Cortex of kidney (tissue), 1 donor: Measurements from ENCODE around the gene IGF2R.

Experiments used
- DNase-seq: peaks from one replicate; lab custom pipeline; 2025; lab: John Stamatoyannopoulos, UW

Gene IGF2R

GRCh38 chr6:160028487-160029275 is 59.8 kb downstream of the IGF2R start:
- no peak for DNase-seq

- DNase-seq = no peak
These were observed 60.6 kb downstream of the IGF2R start for GRCh38 chr6:160029525-160029924.

- DNase-seq = no peak
These were observed 61.2 kb downstream of the IGF2R start for GRCh38 chr6:160030103-160030502.

GRCh38 chr6:160031442-160031841 is 62.6 kb downstream of the IGF2R start:
- DNase-seq = no peak

GRCh38 chr6:160031871-160032270 is 63.0 kb downstream of the IGF2R start:
- DNase-seq = no peak

GRCh38 chr6:160032538-160032937 is 63.7 kb downstream of the IGF2R start:
- no peak for DNase-seq

GRCh38 chr6:160034036-160034930 is 65.4 kb downstream of the IGF2R start:
- no peak for DNase-seq

GRCh38 chr6:160035241-160035640 is 66.4 kb downstream of the IGF2R start:
- no peak for DNase-seq

- no peak for DNase-seq
These were observed 66.9 kb downstream of the IGF2R start for GRCh38 chr6:160035693-160036330.

- no peak for DNase-seq
These were observed 67.4 kb downstream of the IGF2R start for GRCh38 chr6:160036331-160036695.

GRCh38 chr6:160036790-160037206 is 67.9 kb downstream of the IGF2R start:
- no peak for DNase-seq

GRCh38 chr6:160038479-160038878 is 69.6 kb downstream of the IGF2R start:
- DNase-seq = no peak

- no peak for DNase-seq
These were observed 70.6 kb downstream of the IGF2R start for GRCh38 chr6:160039441-160039840.

GRCh38 chr6:160040055-160040454 is 71.2 kb downstream of the IGF2R start:
- DNase-seq = no peak

GRCh38 chr6:160040527-160041264 is 71.8 kb downstream of the IGF2R start:
- DNase-seq = no peak

- no peak for DNase-seq
These were observed 72.7 kb downstream of the IGF2R start for GRCh38 chr6:160041608-160042007.

GRCh38 chr6:160042014-160042773 is 73.3 kb downstream of the IGF2R start:
- no peak for DNase-seq

GRCh38 chr6:160042788-160043301 is 74.0 kb downstream of the IGF2R start:
- DNase-seq = no peak

GRCh38 chr6:160043784-160044183 is 74.9 kb downstream of the IGF2R start:
- DNase-seq = no peak

GRCh38 chr6:160044687-160045086 is 75.8 kb downstream of the IGF2R start:
- DNase-seq = no peak

- DNase-seq = no peak
These were observed 79.6 kb downstream of the IGF2R start for GRCh38 chr6:160048471-160048870.
